A549 (cell line): ENCODE results near the gene PAQR7. TPM values are rescaled to one million over a fixed set of nuclear protein-coding genes. Genes with fewer than 3 reads are reported as not detected.
A peak's percentile ranks its signal among the peaks of the same experiment; 100 is the strongest.

Experiments used
- ATAC-seq, 2 experiments: fragments of 200-7000 bp in 1 of 2; fragments of >200 bp in 1 of 2; cut with Nextera tagmentation in 1 of 2; cut with Tn5 transposase in 1 of 2; 3 replicates each; pipeline versions ENCODE4 v1.8.0 to v1.9.1; 2018 to 2020; ENCODE audit warnings: mild to moderate bottlenecking in 1 of 2, moderate library complexity in 1 of 2
- CTCF ChIA-PET: fragments of 300-600 bp; sonication (Branson Sonifier 250); formaldehyde crosslinking; extraction: SDS; loops from one replicate; lab custom pipeline; 2021; ENCODE audit warnings: antibody characterized with exemption, inconsistent platforms; lab: Yijun Ruan, JAX
- POLR2A ChIA-PET: fragments of 350-600 bp; formaldehyde crosslinking; extraction: SDS; loops from one replicate; lab custom pipeline; 2021; ENCODE audit warnings: antibody characterized with exemption, inconsistent platforms; lab: Yijun Ruan, JAX
- DNase-seq, 2 experiments: peaks; one replicate each; pipeline versions ENCODE4 v3.0.0 to v3.0.0-alpha.2; 2011 to 2016; ENCODE audit warnings: low read depth in 1 of 2, low spot score in 1 of 2
- FAIRE-seq: peaks from 2 replicates; lab custom pipeline; 2011; peaks lifted over from hg19 to GRCh38; lab: Jason Lieb, UNC
- H3K27ac ChIP-seq, 2 experiments: fragments of >200 bp; sonication (Bioruptor Twin); formaldehyde crosslinking; 3 replicates each; pipeline ENCODE4 v1.5.1; 2016 to 2017
- H3K4me1 ChIP-seq: fragments of >200 bp; sonication (Bioruptor Twin); formaldehyde crosslinking; 3 replicates; pipeline ENCODE4 v1.6.1; 2016
- H3K4me2 ChIP-seq: fragments of >200 bp; sonication (Bioruptor Twin); formaldehyde crosslinking; 3 replicates; pipeline ENCODE4 v1.6.1; 2016
- H3K4me3 ChIP-seq: fragments of >200 bp; sonication (Bioruptor Twin); formaldehyde crosslinking; 3 replicates; pipeline ENCODE4 v1.5.1; 2016
- H3K9me3 ChIP-seq: fragments of >200 bp; sonication (Bioruptor Twin); formaldehyde crosslinking; 3 replicates; pipeline ENCODE4 v1.6.1; 2016
- CEBPB ChIP-seq, 2 experiments: fragments of >200 bp in 1 of 2; sonication (Bioruptor Twin) in 1 of 2; formaldehyde crosslinking in 1 of 2; IDR thresholded peaks; 2 replicates each; pipeline ENCODE4 v1.6.1; 2012 to 2016
- CHD2 ChIP-seq: fragments of 150-350 bp; IDR thresholded peaks from 2 replicates; pipeline ENCODE4 v1.6.1; 2014; ENCODE audit warnings: low read length; ENCODE audit not compliant: partially characterized antibody
- CHD4 ChIP-seq: fragments of 200-600 bp; sonication (generic); IDR thresholded peaks from 2 replicates; pipeline ENCODE4 v1.6.1; 2016; ENCODE audit warnings: antibody characterized with exemption, mild to moderate bottlenecking, borderline replicate concordance
- CTCF ChIP-seq: fragments of >200 bp; sonication (Bioruptor Twin); formaldehyde crosslinking; IDR thresholded peaks from 3 replicates; pipeline ENCODE4 v1.5.1; 2016
- EHF ChIP-seq: fragments of 250-450 bp; sonication (Bioruptor Pico); IDR thresholded peaks from 2 replicates; pipeline ENCODE4 v1.5.0; 2020; ENCODE audit warnings: mild to moderate bottlenecking
- EHMT2 ChIP-seq: fragments of 200-600 bp; sonication (generic); IDR thresholded peaks from 2 replicates; pipeline ENCODE4 v1.6.1; 2016; ENCODE audit warnings: antibody characterized with exemption, low read depth, mild to moderate bottlenecking, moderate library complexity
- ESRRA ChIP-seq: fragments of 150-350 bp; IDR thresholded peaks from 2 replicates; pipeline ENCODE4 v1.6.1; 2014; ENCODE audit warnings: mild to moderate bottlenecking, low read length, borderline replicate concordance
- FOSL2 ChIP-seq, 2 experiments: fragments of 450-650 bp in 1 of 2; fragments of >200 bp in 1 of 2; sonication (Bioruptor Twin) in 1 of 2; formaldehyde crosslinking; IDR thresholded peaks; 2 replicates each; pipeline versions ENCODE4 v1.5.0 to v1.6.1; 2016 to 2020; ENCODE audit warnings: mild to moderate bottlenecking in 1 of 2, moderate library complexity in 1 of 2
- FOXS1 ChIP-seq: fragments of 250-450 bp; sonication (Bioruptor Pico); IDR thresholded peaks from 2 replicates; pipeline ENCODE4 v1.5.0; 2020; ENCODE audit warnings: mild to moderate bottlenecking, moderate library complexity
- HOXB13 ChIP-seq: fragments of 250-450 bp; sonication (Bioruptor Pico); IDR thresholded peaks from 2 replicates; pipeline ENCODE4 v1.5.0; 2020; ENCODE audit warnings: low read depth, mild to moderate bottlenecking, moderate library complexity
- MAFK ChIP-seq: fragments of 450-650 bp; IDR thresholded peaks from 2 replicates; pipeline ENCODE4 v1.6.1; 2014; ENCODE audit not compliant: partially characterized antibody
- MAZ ChIP-seq: fragments of 150-350 bp; IDR thresholded peaks from 2 replicates; pipeline ENCODE4 v1.6.1; 2014; ENCODE audit warnings: antibody characterized with exemption, low read depth, low read length, borderline replicate concordance
- NPAS2 ChIP-seq: fragments of 250-450 bp; sonication (Bioruptor Pico); IDR thresholded peaks from 2 replicates; pipeline ENCODE4 v1.8.0; 2022; ENCODE audit warnings: mild to moderate bottlenecking, moderate library complexity, borderline replicate concordance
- POLR2AphosphoS2 ChIP-seq: conservative IDR thresholded peaks from 2 replicates; pipeline ENCODE4 v1.6.1; 2012; ENCODE audit warnings: low read length, improper control_type of control experiment, inconsistent platforms
- RAD21 ChIP-seq, 2 experiments: fragments of >200 bp in 1 of 2; sonication (Bioruptor Twin) in 1 of 2; formaldehyde crosslinking in 1 of 2; IDR thresholded peaks in 1 of 2; conservative IDR thresholded peaks in 1 of 2; 2 replicates in 1 of 2; 3 replicates in 1 of 2; pipeline ENCODE4 v1.6.1; 2012 to 2018; ENCODE audit warnings: inconsistent platforms in 1 of 2
- RCOR1 ChIP-seq: fragments of 150-350 bp; IDR thresholded peaks from 2 replicates; pipeline ENCODE4 v1.6.1; 2014; ENCODE audit warnings: antibody characterized with exemption, low read length, low read depth
- RNF2 ChIP-seq: fragments of 200-600 bp; sonication (generic); IDR thresholded peaks from 2 replicates; pipeline ENCODE4 v1.6.1; 2016; ENCODE audit warnings: low read depth, mild to moderate bottlenecking, antibody characterized with exemption, moderate library complexity, borderline replicate concordance
- SMC3 ChIP-seq: fragments of >200 bp; sonication (Bioruptor Twin); formaldehyde crosslinking; IDR thresholded peaks from 3 replicates; pipeline ENCODE4 v1.6.1; 2018; ENCODE audit warnings: inconsistent platforms
- TFCP2L1 ChIP-seq: fragments of 250-450 bp; sonication (Bioruptor Pico); IDR thresholded peaks from 2 replicates; pipeline ENCODE4 v1.5.0; 2021; ENCODE audit warnings: mild to moderate bottlenecking
- ZFP36 ChIP-seq: fragments of 450-650 bp; IDR thresholded peaks from 2 replicates; pipeline ENCODE4 v1.6.1; 2014; ENCODE audit warnings: borderline replicate concordance; ENCODE audit not compliant: partially characterized antibody
- ZSCAN20 ChIP-seq: fragments of 250-450 bp; sonication (Bioruptor Pico); IDR thresholded peaks from 2 replicates; pipeline ENCODE4 v1.8.0; 2022; ENCODE audit warnings: mild to moderate bottlenecking, moderate library complexity
- WGBS: methylation state at CpG from one replicate; pipeline ENCODE4 v1.1.6; 2017; ENCODE audit errors: missing lambda C conversion rate; 5-methylcytosine and 5-hydroxymethylcytosine counted together
- polyA plus RNA-seq, 4 experiments: library from polyadenylated mRNA; depleted of rRNA in 3 of 4; stranded (reverse); fragments of >200 nt; fragmentation: RNase III in 1 of 4; extraction: RNeasy Plus Mini Kit Qiagen cat#74134 plus additional on column Dnase treatment in 1 of 4; gene quantifications; 2 replicates in 3 of 4; 3 replicates in 1 of 4; pipeline ENCODE4 v1.2.3, GENCODE V29; 2011 to 2017
- TF ChIP-seq, protein P1 (sequence below): fragments of >200 bp; sonication (Bioruptor Twin); formaldehyde crosslinking; IDR thresholded peaks from 2 replicates; pipeline ENCODE4 v1.6.1; 2016

The PAQR7 gene
- polyA plus RNA-seq, 2 of the 4 experiments (the other 2 are of a cell fraction): 2.3 to 6.0 TPM

DNA sequence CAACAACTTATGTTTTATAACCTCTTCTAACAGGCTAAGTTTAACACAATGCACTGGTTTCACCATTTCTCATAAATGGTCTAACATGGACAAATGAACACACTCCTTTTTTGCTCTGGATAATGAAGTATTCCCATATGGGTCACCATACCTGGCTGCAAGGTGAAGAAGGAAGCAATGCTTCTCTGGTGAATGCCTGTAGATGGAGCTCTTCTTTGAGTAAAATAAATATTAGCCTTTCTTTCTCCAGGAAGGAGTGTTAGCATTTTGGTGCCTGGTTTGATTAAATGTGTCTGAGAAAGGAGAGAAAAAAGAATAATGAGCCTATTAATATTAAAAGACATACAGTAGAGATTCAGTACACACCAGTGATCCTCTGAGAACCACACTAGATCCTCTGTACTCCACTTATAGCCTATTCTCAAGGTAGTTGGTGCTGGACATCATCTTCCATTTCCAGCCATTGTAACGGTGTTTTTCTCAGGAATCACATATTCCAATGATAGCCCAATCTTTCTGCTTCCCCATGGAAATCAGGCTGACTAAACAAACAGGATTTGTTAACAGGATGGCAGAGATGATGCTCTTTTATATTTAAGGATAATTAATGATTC is 38.1 kb downstream of the PAQR7 start:
- Histone ChIP-seq H3K4me3 (no peak overlapping the region), H3K9me3 (no peaks in the 10 kb centered on the region), H3K4me2 (no peak overlapping the region), H3K4me1 (no peaks in the 10 kb centered on the region), H3K27ac (no peak overlapping the region)
- DNase-seq: peak in 1 of 2 experiments; percentile 14
- POLR2A ChIA-PET: interaction anchor here (1.0 kb wide), 1 partner anchor 37 kb away, joined by 3 read pairs; no protein-coding TSS in a partner anchor
- FAIRE-seq: no peak
- WGBS: 88% methylated on average over 1 of the region's 1 CpG
- CTCF ChIA-PET: interaction anchor here (0.6 to 1.5 kb wide), 10 partner anchors 8 to 185 kb away, joined by 3 to 7 read pairs (median 3); partner anchors contain the start of genes EXTL1, PAFAH2 and PAQR7
- peak in 1 of 2 experiments; percentile 59; a peak in 1 of 6 replicates for ATAC-seq
- no peak for TF ChIP-seq CEBPB (IDR thresholded peaks at IDR 0.05)
- peak; percentile 33; the same call in 2 of the 3 replicates for TF ChIP-seq SMC3
- peak; percentile 39 to 49 for TF ChIP-seq RAD21 (conservative IDR thresholded peaks at IDR 0.05 in 1 of 2, IDR thresholded peaks at IDR 0.05 in 1 of 2)
- TF ChIP-seq RNF2: no peak
- TF ChIP-seq CTCF: peak; percentile 46; the same call in 1 of the 3 replicates

DNA sequence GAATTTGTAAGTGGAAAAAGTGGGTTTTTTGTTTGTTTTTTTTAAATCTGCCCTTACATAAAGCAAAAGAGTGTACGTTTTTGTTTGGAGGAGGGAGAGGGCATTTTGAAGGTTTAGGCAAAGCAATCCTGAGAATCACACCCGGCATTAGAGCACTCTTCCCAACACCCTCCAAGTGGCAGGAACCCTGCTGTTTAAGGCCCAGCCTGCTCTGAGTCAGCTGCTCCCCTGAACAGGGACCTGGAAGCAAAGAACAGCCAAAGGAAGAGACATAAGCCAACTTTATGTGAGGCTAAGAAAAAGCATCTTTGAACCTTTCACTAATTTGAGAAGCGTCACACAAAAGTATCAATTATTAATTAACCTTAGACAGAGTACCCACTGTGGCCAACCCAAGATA is 38.8 kb downstream of the PAQR7 start:
- CTCF ChIA-PET: interaction anchor here (0.9 to 1.5 kb wide), 9 partner anchors 8 to 186 kb away, joined by 3 to 7 read pairs (median 3); partner anchors contain the start of genes EXTL1, PAFAH2 and PAQR7
- H3K4me3 ChIP-seq: no peak overlapping the region

GRCh38 chr1:25834894-25835293 is 40.6 kb downstream of the PAQR7 start:
- TF ChIP-seq CHD2 (no peak), HOXB13 (CRISPR knock-in tag) (no peak), EHMT2 (no peak), NPAS2 (CRISPR knock-in tag) (no peak)
- 69% methylated on average over 3 of the region's 3 CpGs for WGBS
- H3K4me1 ChIP-seq: no peaks in the 10 kb centered on the region
- no peak overlapping the region for H3K4me2 ChIP-seq
- CTCF ChIA-PET: interaction anchor here (0.9 to 1.7 kb wide), 3 partner anchors 60 to 201 kb away, joined by 3 to 11 read pairs (median 4); no protein-coding TSS in a partner anchor
- H3K9me3 ChIP-seq: no peaks in the 10 kb centered on the region
- POLR2A ChIA-PET: no interaction called here
- no peak overlapping the region for H3K27ac ChIP-seq
- ATAC-seq (no peak), FAIRE-seq (no peak), DNase-seq (no peak)
- H3K4me3 ChIP-seq: no peak overlapping the region

More for the DNA sequence above, 38.8 kb downstream of the PAQR7 start:
- H3K4me2 ChIP-seq: no peak overlapping the region
- H3K4me1 ChIP-seq: no peaks in the 10 kb centered on the region
- POLR2A ChIA-PET: interaction anchor here (1.0 kb wide), 1 partner anchor 38 kb away, joined by 3 read pairs; no protein-coding TSS in a partner anchor
- DNase-seq (no peak), FAIRE-seq (no peak), ATAC-seq (no peak)
- no peak overlapping the region for H3K27ac ChIP-seq
- TF ChIP-seq RCOR1: no peak
- no peak for TF ChIP-seq CHD2
- no peak for TF ChIP-seq ZFP36
- no peak for TF ChIP-seq TFCP2L1 (CRISPR knock-in tag)
- TF ChIP-seq MAZ: no peak
- no peak for TF ChIP-seq MAFK
- TF ChIP-seq POLR2AphosphoS2: no peak
- H3K9me3 ChIP-seq: no peaks in the 10 kb centered on the region
- 66% methylated on average over 3 of the region's 3 CpGs for WGBS

GRCh38 chr1:25833158-25833557 is 42.4 kb downstream of the PAQR7 start:
- no peak for ATAC-seq
- 97% methylated on average over 5 of the region's 5 CpGs for whole genome bisulfite sequencing

More at GRCh38 chr1:25833158-25833557, 42.4 kb downstream of the PAQR7 start:
- no peaks in the 10 kb centered on the region for H3K9me3 ChIP-seq
- H3K4me3 ChIP-seq: no peak overlapping the region
- H3K4me1 ChIP-seq: no peaks in the 10 kb centered on the region
- TF ChIP-seq POLR2AphosphoS2 (no peak), ESRRA (no peak), ZSCAN20 (no peak), CEBPB (IDR thresholded peaks at IDR 0.05) (no peak), CHD4 (no peak), FOXS1 (no peak), MAZ (no peak), FOSL2 (IDR thresholded peaks at IDR 0.05) (no peak), FOSL2 (CRISPR knock-in tag; IDR thresholded peaks at IDR 0.05) (no peak), SMC3 (no peak), EHF (no peak)
- TF ChIP-seq, protein P1, sequence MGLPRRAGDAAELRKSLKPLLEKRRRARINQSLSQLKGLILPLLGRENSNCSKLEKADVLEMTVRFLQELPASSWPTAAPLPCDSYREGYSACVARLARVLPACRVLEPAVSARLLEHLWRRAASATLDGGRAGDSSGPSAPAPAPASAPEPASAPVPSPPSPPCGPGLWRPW: no peak
- TF ChIP-seq, all 56 proteins: peak for 0
- FAIRE-seq (no peak), DNase-seq (no peak)
- POLR2A ChIA-PET: no interaction called here
- CTCF ChIA-PET: interaction anchor here (1.8 kb wide), 1 partner anchor 16 kb away, joined by 4 read pairs; no protein-coding TSS in a partner anchor
- Histone ChIP-seq H3K27ac (no peak overlapping the region), H3K4me2 (no peak overlapping the region)
